ENCODE data around the gene TSPY4.
"Not testable (repeated sequence)": the region's sequence is repeated elsewhere in the genome, so short reads cannot be mapped to it uniquely, and the experiment has no call there.

The TSPY4 gene, protein sequence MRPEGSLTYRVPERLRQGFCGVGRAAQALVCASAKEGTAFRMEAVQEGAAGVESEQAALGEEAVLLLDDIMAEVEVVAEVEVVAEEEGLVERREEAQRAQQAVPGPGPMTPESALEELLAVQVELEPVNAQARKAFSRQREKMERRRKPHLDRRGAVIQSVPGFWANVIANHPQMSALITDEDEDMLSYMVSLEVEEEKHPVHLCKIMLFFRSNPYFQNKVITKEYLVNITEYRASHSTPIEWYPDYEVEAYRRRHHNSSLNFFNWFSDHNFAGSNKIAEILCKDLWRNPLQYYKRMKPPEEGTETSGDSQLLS

GRCh38 chrY:9337164-9337563, at the start of gene TSPY4:
Gene TSPY4, plus strand, starts transcription at chrY:9337464. Its CDS starts 46 bp downstream, at chrY:9337510.
- not testable (repeated sequence) for DNase-seq (ENCODE audit: low spot score in 2 of 2); H3K4me3 Mint-ChIP-seq; H3K27me3 Mint-ChIP-seq; H3K4me1 Mint-ChIP-seq; H3K9me3 Mint-ChIP-seq; ATAC-seq (replicated peaks; ENCODE audit: extremely low read depth, poor library complexity, severe bottlenecking); H3K27ac Mint-ChIP-seq (ENCODE audit: low read depth); H3K36me3 Mint-ChIP-seq (ENCODE audit: insufficient read depth)

GRCh38 chrY:9320996-9321395, 16.3 kb upstream of the TSPY4 start:
- ATAC-seq (replicated peaks; ENCODE audit: extremely low read depth, poor library complexity, severe bottlenecking) = no peak
- no peaks in the 10 kb centered on the region for H3K4me1 Mint-ChIP-seq

GRCh38 chrY:9357497-9357896, 20.2 kb downstream of the TSPY4 start, which contains the start of gene TSPY8:
Gene TSPY8, plus strand, starts transcription at chrY:9357797. Its CDS starts 46 bp downstream, at chrY:9357843.
- not testable (repeated sequence) for H3K27me3 Mint-ChIP-seq; H3K36me3 Mint-ChIP-seq (ENCODE audit: insufficient read depth); H3K9me3 Mint-ChIP-seq; ATAC-seq (replicated peaks; ENCODE audit: extremely low read depth, poor library complexity, severe bottlenecking); H3K27ac Mint-ChIP-seq (ENCODE audit: low read depth); H3K4me1 Mint-ChIP-seq; H3K4me3 Mint-ChIP-seq; DNase-seq (ENCODE audit: low spot score in 2 of 2)

More at GRCh38 chrY:9320996-9321395, 16.3 kb upstream of the TSPY4 start:
- Mint-ChIP-seq H3K27me3 (no peaks in the 10 kb centered on the region), H3K4me3 (no peak overlapping the region), H3K9me3 (no peaks in the 10 kb centered on the region), H3K27ac (ENCODE audit: low read depth) (no peak overlapping the region), H3K36me3 (ENCODE audit: insufficient read depth) (no peaks in the 10 kb centered on the region)
- no peak for DNase-seq (ENCODE audit: low spot score in 2 of 2)

All from central memory CD8-positive, alpha-beta T cell (primary cell).